HepG2 (cell line): ENCODE measurements around the gene PCSK2. TPM values are rescaled to one million over a fixed set of nuclear protein-coding genes. Genes with fewer than 3 reads are reported as not detected.

ENCODE experiments used
- ATAC-seq: fragments of 200-7000 bp; cut with Tn5 transposase; 3 replicates; pipeline ENCODE4 v1.9.1; 2020; ENCODE audit warnings: mild to moderate bottlenecking, moderate library complexity
- BruUV-seq: library from RNA; stranded (reverse); fragments of 400-500 nt; replicated peaks from 2 replicates; lab custom pipeline; 2021; lab: Mats Ljungman, UMichigan
- CTCF ChIA-PET: fragments of 300-600 bp; formaldehyde crosslinking; extraction: SDS; loops from one replicate; lab custom pipeline; 2021; ENCODE audit warnings: low total read pairs, inconsistent platforms, low intra/inter-chr PET ratio; lab: Yijun Ruan, JAX
- POLR2A ChIA-PET: fragments of 350-600 bp; sonication (Branson Sonifier 250); formaldehyde crosslinking; loops from one replicate; lab custom pipeline; 2020; ENCODE audit warnings: antibody characterized with exemption, inconsistent platforms; lab: Yijun Ruan, JAX
- DNase-seq: peaks from one replicate; pipeline ENCODE4 v3.0.0-alpha.2; 2015; ENCODE audit warnings: low spot score
- FAIRE-seq: peaks from 3 replicates; lab custom pipeline; 2011; peaks lifted over from hg19 to GRCh38; lab: Jason Lieb, UNC
- H2AFZ ChIP-seq: one replicate; pipeline ENCODE4 v1.6.1; 2011; ENCODE audit warnings: low read length, inconsistent platforms
- H3K27ac ChIP-seq: fragments of 300-600 bp; 3 replicates; pipeline ENCODE4 v1.8.0; 2011; ENCODE audit warnings: mixed run types, mild to moderate bottlenecking, mixed read lengths, low read length, inconsistent platforms; ENCODE audit not compliant: insufficient read depth; ENCODE audit errors: extremely low read length
- H3K27me3 ChIP-seq, 2 experiments: fragments of 200-600 bp in 1 of 2; 2 replicates in 1 of 2; 3 replicates in 1 of 2; pipeline versions ENCODE4 v1.6.0 to v1.8.0; 2011; ENCODE audit warnings: low read length in 2 of 2, mild to moderate bottlenecking in 2 of 2, moderate library complexity in 2 of 2, inconsistent platforms in 1 of 2; ENCODE audit not compliant: insufficient read depth in 2 of 2, control insufficient read depth in 1 of 2
- H3K36me3 ChIP-seq, 2 experiments: fragments of 200-600 bp in 1 of 2; replicated peaks in 1 of 2; 2 replicates in 1 of 2; 3 replicates in 1 of 2; pipeline versions ENCODE4 v1.5.1 to v1.8.0; 2011; ENCODE audit warnings: low read length in 2 of 2, inconsistent platforms in 1 of 2; ENCODE audit not compliant: insufficient read depth in 2 of 2, control insufficient read depth in 1 of 2
- H3K4me1 ChIP-seq: 2 replicates; pipeline ENCODE4 v1.5.1; 2012; ENCODE audit warnings: low read length, inconsistent platforms; ENCODE audit not compliant: insufficient read depth
- H3K4me2 ChIP-seq: 2 replicates; pipeline ENCODE4 v1.6.0; 2011; ENCODE audit warnings: low read depth, low read length, inconsistent platforms
- H3K4me3 ChIP-seq, 3 experiments: fragments of 200-600 bp in 1 of 3; sonication (generic), shearing (Covaris generic) in 1 of 3; replicated peaks in 1 of 3; 2 replicates each; pipeline ENCODE4 v1.5.1; 2011 to 2016; ENCODE audit warnings: low read length in 3 of 3, inconsistent platforms in 2 of 3, low read depth in 2 of 3, mild to moderate bottlenecking in 2 of 3, control low read depth in 1 of 3, mixed read lengths in 1 of 3; ENCODE audit not compliant: insufficient read depth in 1 of 3
- H3K79me2 ChIP-seq: one replicate; pipeline ENCODE4 v1.6.1; 2011; ENCODE audit warnings: low read length, inconsistent platforms; ENCODE audit not compliant: insufficient read depth
- H3K9ac ChIP-seq: 2 replicates; pipeline ENCODE4 v1.6.0; 2011; ENCODE audit warnings: mild to moderate bottlenecking, low read depth, low read length, inconsistent platforms; ENCODE audit not compliant: insufficient read depth
- H3K9me3 ChIP-seq: 2 replicates; pipeline ENCODE4 v1.5.1; 2012; ENCODE audit warnings: mild to moderate bottlenecking, low read length
- H4K20me1 ChIP-seq: 2 replicates; pipeline ENCODE4 v1.6.0; 2011; ENCODE audit warnings: inconsistent platforms, mild to moderate bottlenecking, low read length, moderate library complexity; ENCODE audit not compliant: insufficient read depth
- GMEB1 ChIP-seq: sonication (generic); formaldehyde crosslinking; IDR thresholded peaks from 2 replicates; pipeline ENCODE4 v1.5.1; 2020; ENCODE audit warnings: missing genetic modification reagents, mild to moderate bottlenecking, borderline replicate concordance
- ISX ChIP-seq: sonication (generic); formaldehyde crosslinking; conservative IDR thresholded peaks from 2 replicates; pipeline ENCODE4 v1.5.0; 2020; ENCODE audit warnings: missing genetic modification reagents
- SOX6 ChIP-seq, 2 experiments: fragments of 450-650 bp in 1 of 2; sonication (generic) in 1 of 2; formaldehyde crosslinking in 1 of 2; IDR thresholded peaks; 2 replicates each; pipeline versions ENCODE4 v1.4.0 to v1.6.1; 2017 to 2020; ENCODE audit warnings: antibody characterized with exemption in 1 of 2, mild to moderate bottlenecking in 1 of 2, missing genetic modification reagents in 1 of 2
- ZKSCAN1 ChIP-seq: fragments of 150-350 bp; IDR thresholded peaks from 2 replicates; pipeline ENCODE4 v1.6.1; 2014; ENCODE audit warnings: low read length
- ZNF576 ChIP-seq: sonication (generic); formaldehyde crosslinking; IDR thresholded peaks from 2 replicates; pipeline ENCODE4 v1.4.0; 2020; ENCODE audit warnings: mild to moderate bottlenecking, missing genetic modification reagents
- WGBS: methylation state at CpG from one replicate; pipeline ENCODE4 v1.1.6; 2017; ENCODE audit warnings: low lambda C conversion rate; 5-methylcytosine and 5-hydroxymethylcytosine counted together
- in situ Hi-C: cut with HindIII; loops from 2 replicates; pipeline ENCODE4 v1.10.0; 2017; ENCODE audit warnings: low pct_unique_long_range_greater_than_20kb; ENCODE audit not compliant: extremely low pct_ligation_motif_present
- intact Hi-C: fragments of 100-400 bp; cut with micrococcal nuclease; formaldehyde crosslinking; loops from one replicate; pipeline ENCODE4 v1.10.0; 2022; ENCODE audit not compliant: unreplicated experiment
- polyA plus RNA-seq, 8 experiments: library from polyadenylated mRNA; depleted of rRNA in 3 of 8; stranded (reverse) in 7 of 8; unstranded in 1 of 8; fragments of >200 nt; fragmentation: Illumina TruSeq in 4 of 8; extraction: Trizol in 4 of 8; gene quantifications; 2 replicates each; pipeline versions ENCODE4 v1.2.1 to v1.2.3, GENCODE V29; 2011 to 2016; ENCODE audit warnings: low read depth in 4 of 8, missing spikeins in 1 of 8, mixed read lengths in 1 of 8; ENCODE audit not compliant: insufficient read depth in 1 of 8
- total RNA-seq, 5 experiments: library from RNA; depleted of rRNA; stranded (reverse); fragments of >200 nt; fragmentation: Illumina TruSeq; extraction: Trizol; gene quantifications; 2 replicates each; pipeline ENCODE4 v1.2.3, GENCODE V29; 2016; ENCODE audit warnings: low read depth in 1 of 5

Gene PCSK2
- total and polyA plus RNA-seq, 2 of the 13 experiments (the other 11 are each of a cell fraction or from before 2014, with no cell fraction given) = not detected

- no peak overlapping the region for H3K27ac ChIP-seq
- BruUV-seq = no TSS peak
- 9% methylated on average over 7 of the region's 7 CpGs for WGBS
- no peaks in the 10 kb centered on the region for H3K36me3 ChIP-seq
- DNase-seq (no peak), ATAC-seq (no peak), FAIRE-seq (no peak)
- no peak for TF ChIP-seq ISX (CRISPR knock-in tag)
- no peak for TF ChIP-seq GMEB1
- TF ChIP-seq ZNF576 (CRISPR knock-in tag) = no peak
- TF ChIP-seq ZKSCAN1 = 0 out of 2 replicates have a peak, but pooled peaks have one; percentile 19
- no peak for TF ChIP-seq SOX6 (IDR thresholded peaks at IDR 0.05)
- no peak for TF ChIP-seq SOX6 (CRISPR knock-in tag; IDR thresholded peaks at IDR 0.05)
- TF ChIP-seq, all 625 proteins: peak for 1
- Histone ChIP-seq H3K27me3 (peaks cover 10 to 40% of the 10 kb centered on the region in 2 experiments; a peak in 4 of 5 replicates), H2AFZ (no peak overlapping the region), H4K20me1 (no peaks in the 10 kb centered on the region), H3K79me2 (no peaks in the 10 kb centered on the region), H3K4me3 (no peak overlapping the region), H3K9me3 (no peaks in the 10 kb centered on the region), H3K4me1 (no peaks in the 10 kb centered on the region), H3K9ac (no peak overlapping the region), H3K4me2 (no peak overlapping the region)
- in situ Hi-C loops = no loop called here
- intact Hi-C loops = no loop called here
- ChIA-PET POLR2A (no interaction called here), CTCF (no interaction called here)
These were observed 242.6 kb downstream of the PCSK2 start for GRCh38 chr20:17469246-17470030.
